DOHH2 (cell line): ENCODE measurements around the gene AP1B1.

Experiments used
- H3F3A ChIP-seq: fragments of 200-600 bp; sonication (generic), shearing (Covaris generic); 2 replicates; pipeline ENCODE4 v1.6.0; 2016; ENCODE audit warnings: antibody characterized with exemption, mild to moderate bottlenecking; ENCODE audit not compliant: control insufficient read depth, insufficient read depth
- H3K27ac ChIP-seq: fragments of 200-600 bp; sonication (generic); 2 replicates; pipeline ENCODE4 v1.5.1; 2014; ENCODE audit warnings: low read depth, mild to moderate bottlenecking, low read length, moderate library complexity
- H3K27me3 ChIP-seq: fragments of 200-600 bp; sonication (generic); 2 replicates; pipeline ENCODE4 v1.6.1; 2014; ENCODE audit warnings: mild to moderate bottlenecking, low read length, mixed read lengths; ENCODE audit not compliant: control insufficient read depth
- H3K36me3 ChIP-seq: fragments of 200-600 bp; sonication (generic); 2 replicates; pipeline ENCODE4 v1.6.1; 2014; ENCODE audit warnings: mild to moderate bottlenecking, low read length, moderate library complexity, mixed read lengths; ENCODE audit not compliant: control insufficient read depth
- H3K4me1 ChIP-seq: fragments of 200-600 bp; sonication (generic); 2 replicates; pipeline ENCODE4 v1.6.1; 2014; ENCODE audit warnings: mild to moderate bottlenecking, low read length, mixed read lengths; ENCODE audit not compliant: control insufficient read depth
- H3K4me2 ChIP-seq: fragments of 200-600 bp; sonication (generic); 2 replicates; pipeline ENCODE4 v1.6.0; 2014; ENCODE audit warnings: mild to moderate bottlenecking, low read length, moderate library complexity
- H3K4me3 ChIP-seq: fragments of 200-600 bp; sonication (generic); 2 replicates; pipeline ENCODE4 v1.5.1; 2014; ENCODE audit warnings: mild to moderate bottlenecking, low read length, mixed read lengths
- H3K79me2 ChIP-seq: fragments of 200-600 bp; sonication (generic); 2 replicates; pipeline ENCODE4 v1.6.1; 2014; ENCODE audit warnings: mild to moderate bottlenecking, low read length, mixed read lengths; ENCODE audit not compliant: control insufficient read depth
- H3K9me2 ChIP-seq: fragments of 200-600 bp; sonication (generic); replicated peaks from 2 replicates; pipeline ENCODE4 v1.6.1; 2014; ENCODE audit warnings: mild to moderate bottlenecking, low read length, mixed read lengths; ENCODE audit not compliant: control insufficient read depth
- H3K9me3 ChIP-seq: fragments of 200-600 bp; sonication (generic); 2 replicates; pipeline ENCODE4 v1.6.1; 2014; ENCODE audit warnings: antibody characterized with exemption, low read length, mixed read lengths; ENCODE audit not compliant: control insufficient read depth, insufficient read depth
- H4K20me1 ChIP-seq: fragments of 200-600 bp; sonication (generic); 2 replicates; pipeline ENCODE4 v1.6.0; 2014; ENCODE audit warnings: low read depth, mild to moderate bottlenecking, antibody characterized with exemption, low read length, moderate library complexity; ENCODE audit not compliant: control insufficient read depth, insufficient read depth
- EZH2phosphoT487 ChIP-seq: fragments of 200-600 bp; sonication (generic); IDR thresholded peaks from 2 replicates; pipeline ENCODE4 v1.6.1; 2017; ENCODE audit warnings: borderline replicate concordance, mild to moderate bottlenecking, antibody characterized with exemption, low read length, moderate library complexity, mixed read lengths
- TF ChIP-seq, protein P1 (sequence below): fragments of 200-600 bp; sonication (generic); IDR thresholded peaks from one replicate; pipeline ENCODE4 v1.5.1; 2014; ENCODE audit warnings: antibody characterized with exemption, mild to moderate bottlenecking, low read depth, low read length; ENCODE audit not compliant: poor library complexity, severe bottlenecking

AP1B1 gene

DNA sequence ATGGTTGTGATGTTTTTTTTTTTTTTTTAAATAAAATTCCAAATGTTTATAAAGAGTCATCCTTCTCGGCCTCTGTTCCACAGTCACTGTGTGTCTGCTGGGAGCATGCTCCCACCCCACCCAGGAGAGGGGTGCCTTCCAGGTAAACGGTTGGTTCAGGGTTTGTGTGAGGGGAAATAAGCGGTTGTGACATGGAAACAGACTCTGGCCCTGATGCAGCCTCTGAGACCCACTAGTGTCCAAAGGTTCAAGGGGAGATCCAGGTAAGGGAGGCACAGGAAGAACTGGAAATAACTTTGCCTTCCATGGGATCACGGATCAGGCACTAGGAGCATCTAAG, 87.9 kb downstream of the AP1B1 start:
- Histone ChIP-seq H3F3A (peaks cover 35% of the 10 kb centered on the region), H3K4me2 (no peak overlapping the region), H3K9me2 (no peaks in the 10 kb centered on the region), H3K9me3 (no peaks in the 10 kb centered on the region), H3K27ac (no peak overlapping the region), H4K20me1 (peaks cover 13% of the 10 kb centered on the region; the same call in 1 of the 2 replicates), H3K4me1 (peaks cover 26% of the 10 kb centered on the region), H3K27me3 (0 out of 2 replicates have a peak, but pooled peaks cover 3% of the 10 kb centered on the region), H3K79me2 (no peaks in the 10 kb centered on the region), H3K36me3 (peaks cover 54% of the 10 kb centered on the region), H3K4me3 (no peak overlapping the region)
- no peak for TF ChIP-seq EZH2phosphoT487
- TF ChIP-seq, protein P1, sequence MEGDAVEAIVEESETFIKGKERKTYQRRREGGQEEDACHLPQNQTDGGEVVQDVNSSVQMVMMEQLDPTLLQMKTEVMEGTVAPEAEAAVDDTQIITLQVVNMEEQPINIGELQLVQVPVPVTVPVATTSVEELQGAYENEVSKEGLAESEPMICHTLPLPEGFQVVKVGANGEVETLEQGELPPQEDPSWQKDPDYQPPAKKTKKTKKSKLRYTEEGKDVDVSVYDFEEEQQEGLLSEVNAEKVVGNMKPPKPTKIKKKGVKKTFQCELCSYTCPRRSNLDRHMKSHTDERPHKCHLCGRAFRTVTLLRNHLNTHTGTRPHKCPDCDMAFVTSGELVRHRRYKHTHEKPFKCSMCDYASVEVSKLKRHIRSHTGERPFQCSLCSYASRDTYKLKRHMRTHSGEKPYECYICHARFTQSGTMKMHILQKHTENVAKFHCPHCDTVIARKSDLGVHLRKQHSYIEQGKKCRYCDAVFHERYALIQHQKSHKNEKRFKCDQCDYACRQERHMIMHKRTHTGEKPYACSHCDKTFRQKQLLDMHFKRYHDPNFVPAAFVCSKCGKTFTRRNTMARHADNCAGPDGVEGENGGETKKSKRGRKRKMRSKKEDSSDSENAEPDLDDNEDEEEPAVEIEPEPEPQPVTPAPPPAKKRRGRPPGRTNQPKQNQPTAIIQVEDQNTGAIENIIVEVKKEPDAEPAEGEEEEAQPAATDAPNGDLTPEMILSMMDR, result no peak

DNA sequence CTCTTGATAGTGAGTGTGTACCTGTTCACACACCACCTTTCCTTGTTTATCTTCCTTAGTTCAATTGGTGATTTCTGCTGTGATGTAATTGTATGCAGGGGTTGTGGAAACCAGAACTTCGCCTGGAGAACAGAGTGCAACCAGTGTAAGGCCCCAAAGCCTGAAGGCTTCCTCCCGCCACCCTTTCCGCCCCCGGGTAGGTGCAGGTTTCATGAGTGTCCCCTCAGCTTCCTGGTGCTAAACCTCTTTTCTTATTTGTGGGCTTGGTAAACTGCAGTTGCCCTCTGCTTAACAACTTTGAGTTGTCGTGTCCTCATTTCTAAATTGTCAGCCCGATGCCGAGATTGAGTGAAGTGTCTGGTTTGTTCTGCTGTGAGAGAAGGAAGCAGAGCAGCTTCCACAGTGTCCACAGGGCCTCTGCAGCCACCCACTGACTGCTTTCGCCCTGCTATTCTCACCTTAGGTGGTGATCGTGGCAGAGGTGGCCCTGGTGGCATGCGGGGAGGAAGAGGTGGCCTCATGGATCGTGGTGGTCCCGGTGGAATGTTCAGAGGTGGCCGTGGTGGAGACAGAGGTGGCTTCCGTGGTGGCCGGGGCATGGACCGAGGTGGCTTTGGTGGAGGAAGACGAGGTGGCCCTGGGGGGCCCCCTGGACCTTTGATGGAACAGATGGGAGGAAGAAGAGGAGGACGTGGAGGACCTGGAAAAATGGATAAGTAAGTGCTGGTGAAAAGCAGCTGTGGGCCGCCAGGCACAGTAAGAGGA, 89.1 kb downstream of the AP1B1 start:
- H3K27ac ChIP-seq, result no peak overlapping the region
- peaks cover 13% of the 10 kb centered on the region; the same call in 1 of the 2 replicates for H4K20me1 ChIP-seq
- peaks cover 64% of the 10 kb centered on the region for H3K36me3 ChIP-seq
- no peaks in the 10 kb centered on the region for H3K9me2 ChIP-seq
- H3K4me3 ChIP-seq, result no peak overlapping the region
- peaks cover 39% of the 10 kb centered on the region for H3F3A ChIP-seq
- TF ChIP-seq EZH2phosphoT487, result no peak
- TF ChIP-seq, protein P1, result no peak
- peaks cover 27% of the 10 kb centered on the region for H3K4me1 ChIP-seq
- H3K79me2 ChIP-seq, result no peaks in the 10 kb centered on the region
- no peaks in the 10 kb centered on the region for H3K9me3 ChIP-seq
- no peaks in the 10 kb centered on the region for H3K27me3 ChIP-seq
- H3K4me2 ChIP-seq, result no peak overlapping the region

DNA sequence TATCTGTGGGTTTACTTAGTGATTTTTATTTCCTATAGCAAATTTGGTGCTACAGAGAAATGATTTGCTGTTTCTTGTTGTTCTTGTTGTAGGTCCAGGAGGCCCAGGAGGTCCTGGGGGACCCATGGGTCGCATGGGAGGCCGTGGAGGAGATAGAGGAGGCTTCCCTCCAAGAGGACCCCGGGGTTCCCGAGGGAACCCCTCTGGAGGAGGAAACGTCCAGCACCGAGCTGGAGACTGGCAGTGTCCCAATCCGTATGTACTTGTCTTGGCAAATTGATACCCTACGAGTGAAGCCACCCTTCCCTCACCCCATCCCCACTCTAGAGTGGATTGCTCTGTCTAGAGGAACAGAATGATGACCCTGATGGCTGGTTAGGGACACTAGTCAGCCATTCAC, 89.7 kb downstream of the AP1B1 start:
- no peak for TF ChIP-seq EZH2phosphoT487
- TF ChIP-seq, protein P1, result no peak
- Histone ChIP-seq H3K9me2 (no peaks in the 10 kb centered on the region), H3F3A (peaks cover 39% of the 10 kb centered on the region), H3K9me3 (no peaks in the 10 kb centered on the region), H3K36me3 (peaks cover 71% of the 10 kb centered on the region), H3K4me2 (no peak overlapping the region), H3K27ac (no peak overlapping the region), H3K27me3 (no peaks in the 10 kb centered on the region), H3K4me3 (no peak overlapping the region), H3K79me2 (no peaks in the 10 kb centered on the region), H4K20me1 (peaks cover 13% of the 10 kb centered on the region; the same call in 1 of the 2 replicates), H3K4me1 (peaks cover 21% of the 10 kb centered on the region)
